Nephron (organoid): ENCODE measurements around the gene SMTNL2.

Source experiments
- H3K27ac Mint-ChIP-seq, 3 experiments: 2 replicates each; pipeline ENCODE4 v1.8.0; 2020; ENCODE audit warnings: mixed read lengths in 3 of 3, mild to moderate bottlenecking in 2 of 3, moderate library complexity in 1 of 3
- H3K27me3 Mint-ChIP-seq: 2 replicates; pipeline ENCODE4 v1.8.0; 2021; ENCODE audit warnings: low read depth, mild to moderate bottlenecking, moderate library complexity, mixed read lengths
- H3K36me3 Mint-ChIP-seq: 2 replicates; pipeline ENCODE4 v1.8.0; 2020; ENCODE audit warnings: low read depth, mixed read lengths
- H3K4me1 Mint-ChIP-seq: 2 replicates; pipeline ENCODE4 v1.8.0; 2020; ENCODE audit warnings: mixed read lengths
- H3K4me3 Mint-ChIP-seq, 3 experiments: 2 replicates each; pipeline ENCODE4 v1.8.0; 2020; ENCODE audit warnings: mild to moderate bottlenecking in 3 of 3, mixed read lengths in 3 of 3, moderate library complexity in 2 of 3
- H3K9me3 Mint-ChIP-seq: 2 replicates; pipeline ENCODE4 v1.8.0; 2020; ENCODE audit warnings: mixed read lengths
- CTCF ChIP-seq, 3 experiments: fragments of 200-600 bp; sonication (generic); IDR thresholded peaks; one replicate each; pipeline ENCODE4 v1.5.0; 2021; ENCODE audit warnings: antibody characterized with exemption in 3 of 3; ENCODE audit not compliant: unreplicated experiment in 3 of 3

Gene SMTNL2

GRCh38 chr17:4584101-4584916 is at the start of gene SMTNL2:
SMTNL2 (plus strand) TSS chr17:4584529; CDS start chr17:4584606, 77 bp downstream.
- peaks cover 17% of the 10 kb centered on the region for H3K27me3 Mint-ChIP-seq
- peak within 1 kb of the TSS; percentile 92 to 96 (median 94) for H3K4me3 Mint-ChIP-seq
- TF ChIP-seq CTCF (IDR thresholded peaks at IDR 0.05; ENCODE audit: unreplicated experiment in 3 of 3), result peak in 2 of 3 experiments; percentile 3 to 4
- H3K9me3 Mint-ChIP-seq, result no peaks in the 10 kb centered on the region
- H3K4me1 Mint-ChIP-seq, result peaks cover 74% of the 10 kb centered on the region
- H3K36me3 Mint-ChIP-seq, result peaks cover 5% of the 10 kb centered on the region
- H3K27ac Mint-ChIP-seq, result peak within 1 kb of the TSS; percentile 83 to 100 (median 97)

GRCh38 chr17:4534928-4535666 is 49.2 kb upstream of the SMTNL2 start:
- Mint-ChIP-seq H3K27me3 (peaks cover 5% of the 10 kb centered on the region), H3K36me3 (peaks cover 4% of the 10 kb centered on the region), H3K4me3 (peak overlapping the region in 1 of 3 experiments; percentile 62), H3K9me3 (no peaks in the 10 kb centered on the region), H3K4me1 (peaks cover 11% of the 10 kb centered on the region), H3K27ac (peak overlapping the region in 1 of 3 experiments; percentile 48)
- no peak for TF ChIP-seq CTCF (IDR thresholded peaks at IDR 0.05; ENCODE audit: unreplicated experiment in 3 of 3)

- peaks cover 4% of the 10 kb centered on the region for H3K36me3 Mint-ChIP-seq
- peak overlapping the region in 1 of 3 experiments; percentile 48 for H3K27ac Mint-ChIP-seq
- H3K4me3 Mint-ChIP-seq, result peak overlapping the region in 1 of 3 experiments; percentile 62
- no peaks in the 10 kb centered on the region for H3K9me3 Mint-ChIP-seq
- H3K27me3 Mint-ChIP-seq, result peaks cover 5% of the 10 kb centered on the region
- peaks cover 11% of the 10 kb centered on the region for H3K4me1 Mint-ChIP-seq
- no peak for TF ChIP-seq CTCF (IDR thresholded peaks at IDR 0.05; ENCODE audit: unreplicated experiment in 3 of 3)
These were observed 48.6 kb upstream of the SMTNL2 start for GRCh38 chr17:4535667-4536258.

- Mint-ChIP-seq H3K4me1 (peaks cover 11% of the 10 kb centered on the region), H3K27ac (no peak overlapping the region), H3K27me3 (peaks cover 5% of the 10 kb centered on the region), H3K4me3 (no peak overlapping the region), H3K36me3 (peaks cover 4% of the 10 kb centered on the region), H3K9me3 (no peaks in the 10 kb centered on the region)
- no peak for TF ChIP-seq CTCF (IDR thresholded peaks at IDR 0.05; ENCODE audit: unreplicated experiment in 3 of 3)
These were observed 48.0 kb upstream of the SMTNL2 start for GRCh38 chr17:4536259-4536741.

- H3K36me3 Mint-ChIP-seq, result peaks cover 4% of the 10 kb centered on the region
- no peaks in the 10 kb centered on the region for H3K9me3 Mint-ChIP-seq
- H3K27me3 Mint-ChIP-seq, result peaks cover 5% of the 10 kb centered on the region
- H3K27ac Mint-ChIP-seq, result no peak overlapping the region
- no peak for TF ChIP-seq CTCF (IDR thresholded peaks at IDR 0.05; ENCODE audit: unreplicated experiment in 3 of 3)
- peaks cover 9% of the 10 kb centered on the region for H3K4me1 Mint-ChIP-seq
- peak overlapping the region in 1 of 3 experiments; percentile 10 for H3K4me3 Mint-ChIP-seq
These were observed 47.5 kb upstream of the SMTNL2 start for GRCh38 chr17:4536742-4537411.
